ENCODE results near the gene PDIA3.
A peak's percentile ranks its signal among the peaks of the same experiment; 100 is the strongest.
"Not testable (repeated sequence)": the region's sequence is repeated elsewhere in the genome, so short reads cannot be mapped to it uniquely, and the experiment has no call there.

PDIA3 gene

DNA sequence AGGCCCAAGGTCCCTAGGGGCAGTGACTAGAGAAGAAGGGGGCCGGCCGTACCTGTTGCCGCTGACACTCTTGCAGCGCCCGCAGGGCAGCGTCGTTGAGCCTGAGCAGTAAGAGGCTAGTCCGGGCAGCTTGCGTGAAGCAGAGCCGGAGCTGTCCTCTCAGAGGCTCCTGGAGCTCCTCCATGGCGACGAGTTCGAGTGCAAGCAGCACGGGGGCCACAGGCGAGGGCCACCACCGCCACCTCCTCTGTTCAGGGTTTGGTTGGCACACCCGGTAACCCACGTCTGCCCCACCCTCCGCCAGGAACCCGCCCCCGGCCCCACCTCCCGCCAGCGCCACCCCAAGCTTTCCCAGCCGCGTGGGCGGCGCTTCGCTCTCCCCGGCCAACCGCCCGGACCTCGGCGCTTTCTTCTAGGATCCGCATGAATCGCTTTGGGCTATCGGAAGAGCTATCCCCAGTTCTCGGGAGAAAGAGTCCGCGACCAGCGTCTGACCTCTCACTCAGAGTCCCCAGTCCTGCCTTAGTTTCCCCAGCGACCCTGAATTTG lies 30.6 kb downstream of the PDIA3 start, which contains the start of gene ELL3:
Gene ELL3 (minus strand): TSS at position 249 of the 549 bp plus-strand sequence. CDS start 65 bp downstream, at position 184.
- DNase-seq (ENCODE audit: low read depth in 2 of 2), result peak; percentile 67 to 77

DNA sequence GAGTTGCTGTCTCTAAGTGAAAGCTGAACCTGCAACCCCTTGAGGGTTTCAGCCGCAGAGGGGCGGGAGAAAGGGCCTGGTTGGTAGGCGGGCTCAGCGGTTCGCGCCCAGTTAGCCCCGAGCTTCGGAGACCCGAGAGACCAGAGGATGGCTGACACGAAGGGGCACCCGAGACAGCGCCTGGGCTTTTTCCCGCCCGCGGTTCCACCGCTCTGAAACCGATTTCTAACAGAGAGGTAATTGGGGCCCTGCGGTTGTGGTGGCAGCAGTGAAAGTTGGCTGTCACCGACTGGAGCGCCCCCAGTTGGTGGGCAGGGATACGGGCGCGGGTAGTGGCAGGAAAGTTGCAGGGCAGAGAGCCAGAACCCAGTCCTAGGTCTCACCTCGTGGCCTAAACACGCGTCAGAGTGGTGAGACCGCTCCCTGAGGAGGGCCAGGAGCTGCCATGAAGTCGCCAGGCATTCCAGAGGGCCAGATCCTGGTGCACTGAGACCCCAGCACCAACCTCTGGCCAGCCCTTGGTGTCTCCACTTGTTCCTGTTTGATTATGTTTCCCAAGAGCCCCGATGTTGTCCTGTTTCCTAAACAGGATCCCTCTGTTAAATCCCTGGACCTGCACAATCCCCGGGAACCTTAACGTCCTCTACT lies 31.2 kb downstream of the PDIA3 start:
- DNase-seq (ENCODE audit: low read depth in 2 of 2), result peak; percentile 70 to 72

DNA sequence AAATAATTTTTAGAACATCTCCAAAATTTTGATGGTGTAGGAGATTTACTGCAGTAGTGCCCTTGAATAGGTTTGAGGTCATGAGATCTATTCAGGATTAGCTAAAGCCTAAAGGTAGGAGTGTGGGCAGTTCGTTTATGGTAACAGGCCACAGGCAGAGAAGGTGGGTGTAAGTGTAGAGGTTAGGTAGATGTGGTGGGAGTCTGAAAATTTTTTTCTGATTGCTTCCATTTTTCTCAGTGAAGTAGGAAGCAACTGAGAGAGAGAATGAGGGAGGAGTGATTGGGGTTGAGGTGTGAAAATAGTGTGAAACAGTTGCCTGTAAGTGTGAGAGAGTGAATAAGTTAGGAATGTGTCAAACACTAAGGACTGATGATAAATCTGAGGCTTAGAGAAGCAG lies 32.8 kb downstream of the PDIA3 start:
- DNase-seq (ENCODE audit: low read depth in 2 of 2), result no peak

DNA sequence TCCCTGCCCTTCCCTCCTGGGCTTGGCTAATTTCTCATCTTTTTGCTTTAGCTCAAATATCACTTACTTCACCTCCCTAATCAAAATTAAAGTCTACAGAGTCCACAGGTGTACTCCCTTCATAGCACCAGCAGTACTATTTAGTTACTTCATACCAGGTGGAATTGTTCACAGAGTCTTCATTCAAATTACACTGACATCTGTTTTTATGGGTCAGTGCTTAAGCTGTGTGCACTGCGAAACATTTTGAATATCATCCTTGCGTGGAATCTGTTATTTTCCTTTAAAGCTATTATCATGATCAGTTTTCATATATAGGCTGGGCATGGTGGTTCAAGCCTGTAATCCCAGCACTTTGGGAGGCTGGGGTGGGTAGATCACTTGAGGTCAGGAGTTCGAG lies 43.2 kb downstream of the PDIA3 start:
- DNase-seq (ENCODE audit: low read depth in 2 of 2), result no peak

DNA sequence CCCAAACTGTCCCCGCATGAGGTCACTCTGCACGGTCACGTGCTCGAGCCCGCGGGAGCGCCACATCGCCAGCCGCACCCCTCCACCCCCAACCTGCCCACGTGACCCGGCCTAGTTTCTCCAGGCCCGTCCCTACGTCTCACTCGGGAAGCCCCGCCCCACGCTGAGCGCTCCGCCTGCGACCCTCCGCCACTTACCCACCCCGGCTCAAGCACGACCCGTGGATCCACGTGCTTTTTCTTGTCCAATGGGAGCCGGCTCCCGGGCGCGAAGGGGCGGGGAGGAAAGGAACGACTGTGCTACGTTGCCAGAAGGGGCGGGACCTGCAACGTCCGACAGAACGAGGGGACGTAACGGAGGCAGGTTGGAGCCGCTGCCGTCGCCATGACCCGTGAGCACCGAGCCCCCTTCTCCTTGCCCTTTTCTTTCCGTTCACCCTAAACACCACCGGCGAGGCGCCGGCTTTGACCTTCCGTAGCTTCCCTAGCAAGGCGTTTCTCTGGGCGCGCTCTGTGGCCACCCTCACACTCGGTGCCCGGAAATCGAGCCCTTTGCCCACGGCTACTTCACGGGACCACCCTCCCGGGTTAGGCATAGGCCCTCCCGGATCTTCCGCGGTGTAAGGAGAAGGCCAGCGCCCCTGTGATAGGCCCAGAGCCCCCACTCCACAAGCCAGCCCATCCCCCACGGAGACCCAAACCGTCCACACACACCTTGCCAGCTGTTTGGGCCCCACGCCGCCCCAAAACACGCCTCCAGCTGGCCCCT lies 45.9 kb downstream of the PDIA3 start, which contains the start of gene SERF2:
Gene SERF2 (plus strand): TSS at position 328 of the 768 bp plus-strand sequence. CDS start 57 bp downstream, at position 385.
- peak; percentile 99 for DNase-seq (ENCODE audit: low read depth in 2 of 2)

DNA sequence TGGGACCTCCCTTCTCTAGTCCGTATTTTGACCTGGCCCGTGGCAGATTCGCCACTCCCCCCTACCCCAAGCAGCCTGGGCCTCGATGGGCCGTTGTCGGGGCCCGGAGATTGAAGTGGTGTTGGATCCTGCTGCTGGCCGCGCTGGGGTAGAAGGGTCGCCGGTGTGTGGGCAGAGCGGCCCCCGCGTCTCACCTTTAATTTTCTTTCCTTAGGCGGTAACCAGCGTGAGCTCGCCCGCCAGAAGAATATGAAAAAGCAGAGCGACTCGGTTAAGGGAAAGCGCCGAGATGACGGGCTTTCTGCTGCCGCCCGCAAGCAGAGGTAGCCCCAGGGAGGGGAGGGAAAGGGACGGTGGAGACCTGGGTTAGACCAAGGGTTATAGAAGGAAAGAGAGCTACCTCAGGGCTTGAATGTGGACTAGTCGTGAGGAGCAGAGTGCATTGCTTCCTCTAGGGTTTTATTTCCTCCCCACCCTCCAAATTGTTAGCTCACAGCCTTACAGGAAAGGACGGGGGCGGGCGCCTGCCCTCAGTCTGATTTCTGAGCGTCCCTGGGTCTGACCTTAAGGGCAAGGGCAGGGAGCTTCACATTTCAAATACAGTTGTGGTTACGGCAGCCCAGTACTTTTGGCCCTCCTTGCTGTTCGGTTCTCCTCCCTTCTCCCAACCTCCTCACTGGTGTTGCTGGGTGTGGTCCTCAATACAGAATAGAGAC lies 46.7 kb downstream of the PDIA3 start:
- peak in 1 of 2 donors; percentile 27 for DNase-seq (ENCODE audit: low read depth in 2 of 2)

DNA sequence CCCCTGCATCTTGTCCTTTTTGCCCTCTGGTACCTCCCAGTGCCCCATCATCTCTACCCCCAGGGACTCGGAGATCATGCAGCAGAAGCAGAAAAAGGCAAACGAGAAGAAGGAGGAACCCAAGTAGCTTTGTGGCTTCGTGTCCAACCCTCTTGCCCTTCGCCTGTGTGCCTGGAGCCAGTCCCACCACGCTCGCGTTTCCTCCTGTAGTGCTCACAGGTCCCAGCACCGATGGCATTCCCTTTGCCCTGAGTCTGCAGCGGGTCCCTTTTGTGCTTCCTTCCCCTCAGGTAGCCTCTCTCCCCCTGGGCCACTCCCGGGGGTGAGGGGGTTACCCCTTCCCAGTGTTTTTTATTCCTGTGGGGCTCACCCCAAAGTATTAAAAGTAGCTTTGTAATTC lies 47.4 kb downstream of the PDIA3 start:
- DNase-seq (ENCODE audit: low read depth in 2 of 2), result no peak

DNA sequence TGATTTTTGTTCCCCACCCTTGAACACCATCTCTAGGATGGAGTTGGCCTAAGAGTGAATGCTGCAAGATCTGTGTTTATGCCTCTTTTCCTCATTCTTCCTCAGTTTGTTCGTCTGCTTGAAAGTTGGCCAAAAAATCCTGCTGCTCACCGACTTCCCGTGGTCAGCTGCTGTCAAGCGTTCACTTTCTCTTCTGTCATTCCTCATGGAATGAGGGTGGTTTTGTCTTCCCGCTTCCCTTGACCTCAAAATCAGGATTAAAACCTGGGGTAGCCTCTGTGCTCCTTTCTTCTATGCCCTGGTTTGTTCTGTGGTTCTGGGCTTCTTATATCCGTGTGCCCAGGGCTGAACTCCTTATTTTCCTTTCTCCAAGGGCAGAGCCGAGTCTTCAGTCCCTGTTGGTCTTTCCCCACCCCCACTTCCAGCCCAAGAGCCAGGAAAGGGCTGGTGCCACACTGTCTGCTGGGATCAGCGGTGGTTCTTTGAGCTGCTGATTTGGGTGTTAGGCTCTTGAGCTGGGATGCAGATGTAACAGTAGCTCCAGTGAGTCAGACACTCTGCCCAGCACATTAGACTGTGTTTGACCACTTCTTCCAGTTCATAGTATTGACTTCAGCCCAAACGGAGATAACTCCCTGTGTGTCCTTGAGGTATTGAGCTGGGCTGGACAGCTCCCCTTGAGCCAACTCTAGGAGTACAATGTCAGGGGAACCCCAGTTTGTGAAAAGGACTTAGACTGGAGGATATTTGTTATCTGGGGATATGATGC lies 48.2 kb downstream of the PDIA3 start:
- no peak for DNase-seq (ENCODE audit: low read depth in 2 of 2)

DNA sequence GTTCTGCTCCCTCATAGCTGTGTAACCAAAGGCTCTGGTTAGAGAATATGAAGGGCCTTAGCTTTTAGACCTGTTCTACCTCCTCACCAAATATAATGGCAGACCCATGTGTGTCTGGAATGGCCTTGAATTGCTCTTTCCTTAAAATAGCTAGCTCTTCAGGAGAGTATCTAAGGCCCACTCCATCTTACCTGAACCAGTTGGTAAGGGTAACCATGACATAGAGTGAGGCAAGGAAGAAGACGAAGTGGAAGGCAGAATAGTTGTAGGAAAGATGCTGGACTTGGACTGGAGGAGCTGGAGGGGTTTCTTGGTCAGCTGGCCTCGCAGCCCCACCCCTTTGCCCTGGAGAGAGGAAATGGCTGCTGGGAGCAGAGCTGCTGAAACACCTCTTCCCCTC lies 49.0 kb downstream of the PDIA3 start:
- no peak for DNase-seq (ENCODE audit: low read depth in 2 of 2)

DNA sequence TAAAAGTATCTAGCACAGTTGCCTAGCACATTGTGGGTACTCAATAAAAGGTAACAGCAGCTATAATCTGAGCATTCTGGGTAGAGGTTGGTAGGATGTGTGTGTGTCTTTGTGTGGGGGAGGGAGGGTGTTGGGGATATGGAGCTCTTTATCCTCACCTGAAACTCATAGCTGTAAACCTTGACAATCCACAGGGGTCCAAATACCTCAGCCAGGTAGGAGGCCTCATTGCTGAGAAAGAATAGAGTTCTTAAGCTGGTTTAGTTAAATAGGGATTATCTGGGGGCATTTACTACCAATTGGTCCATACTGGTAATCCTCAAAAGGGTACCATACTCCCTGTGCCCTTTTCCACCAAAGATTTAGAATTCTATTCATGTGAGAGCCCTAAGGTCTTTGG lies 49.8 kb downstream of the PDIA3 start:
- no peak for DNase-seq (ENCODE audit: low read depth in 2 of 2)

DNA sequence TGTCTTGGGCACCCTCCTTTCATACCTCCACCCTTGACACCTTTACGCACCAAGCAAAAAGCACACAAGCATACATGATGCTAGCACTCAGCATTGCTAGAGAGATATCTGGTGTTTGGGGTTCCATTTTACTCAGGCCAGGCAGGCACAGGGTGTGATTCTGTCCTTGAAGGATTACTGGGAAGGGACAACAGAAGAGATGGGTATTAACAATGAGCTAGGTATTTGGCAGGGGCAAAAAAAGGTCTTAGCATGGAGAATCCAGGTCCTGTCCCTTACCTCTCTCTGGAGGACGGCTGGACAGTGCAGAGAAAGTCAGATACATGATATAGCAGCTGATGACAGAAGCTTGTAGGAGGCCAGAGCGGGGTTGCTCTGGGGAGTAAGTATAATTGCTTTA lies 50.3 kb downstream of the PDIA3 start:
- no peak for DNase-seq (ENCODE audit: low read depth in 2 of 2)

DNA sequence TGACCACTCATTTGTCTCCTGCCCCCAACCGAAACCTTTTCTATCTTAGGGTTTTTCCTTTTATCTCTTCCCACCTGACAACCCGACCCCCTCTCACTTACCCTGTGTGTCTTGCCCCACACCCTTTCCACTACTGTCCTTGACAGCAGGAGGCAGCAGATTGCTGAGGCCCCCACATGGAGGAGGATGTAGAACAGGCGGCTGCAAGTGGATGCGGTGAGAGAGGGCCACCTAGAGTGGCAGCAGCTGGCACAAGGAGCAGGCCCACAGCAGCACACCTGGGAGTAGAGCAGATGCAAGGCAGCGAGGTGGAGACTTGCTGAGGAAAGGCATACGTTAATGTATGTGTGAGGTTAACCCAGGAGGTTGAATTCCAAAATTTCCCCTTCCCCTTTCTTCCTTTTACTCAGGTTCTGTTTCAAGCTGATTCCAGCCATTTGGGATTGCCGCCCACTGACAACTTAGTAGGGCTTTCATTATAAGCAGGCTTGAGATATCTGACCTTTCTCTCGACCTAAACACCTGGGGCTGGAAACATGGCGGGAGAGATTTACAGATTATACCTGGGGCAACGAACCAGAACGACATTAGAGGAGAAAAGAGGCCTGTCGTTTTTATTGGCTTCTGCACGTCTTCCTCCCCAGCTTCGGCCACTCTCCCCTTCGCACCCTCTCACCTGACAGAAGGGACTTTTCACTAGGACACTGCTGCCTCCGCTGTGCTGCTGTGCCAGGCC lies 53.1 kb downstream of the PDIA3 start:
- no peak for DNase-seq (ENCODE audit: low read depth in 2 of 2)

DNA sequence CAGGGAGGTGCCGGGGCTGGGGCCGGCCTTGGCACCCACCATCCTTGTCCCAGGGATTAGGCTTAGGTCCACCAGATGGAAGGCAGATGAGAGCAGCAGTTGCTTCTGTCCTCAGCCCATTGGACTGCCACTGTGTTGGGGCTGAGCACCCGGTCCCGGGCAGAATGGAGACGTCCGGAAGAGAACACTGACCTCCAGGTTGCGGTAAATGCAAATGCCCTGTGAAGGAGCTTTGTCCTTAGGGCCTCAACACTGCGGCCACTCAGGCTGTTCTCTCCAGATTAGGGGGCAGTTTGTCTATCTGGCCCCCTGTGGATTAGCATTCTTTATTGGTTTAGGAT lies 53.7 kb downstream of the PDIA3 start, which contains the start of gene SERINC4:
Gene SERINC4 (minus strand): TSS at position 276 of the 341 bp plus-strand sequence. CDS start 234 bp downstream, at position 42.
- no peak for DNase-seq (ENCODE audit: low read depth in 2 of 2)

DNA sequence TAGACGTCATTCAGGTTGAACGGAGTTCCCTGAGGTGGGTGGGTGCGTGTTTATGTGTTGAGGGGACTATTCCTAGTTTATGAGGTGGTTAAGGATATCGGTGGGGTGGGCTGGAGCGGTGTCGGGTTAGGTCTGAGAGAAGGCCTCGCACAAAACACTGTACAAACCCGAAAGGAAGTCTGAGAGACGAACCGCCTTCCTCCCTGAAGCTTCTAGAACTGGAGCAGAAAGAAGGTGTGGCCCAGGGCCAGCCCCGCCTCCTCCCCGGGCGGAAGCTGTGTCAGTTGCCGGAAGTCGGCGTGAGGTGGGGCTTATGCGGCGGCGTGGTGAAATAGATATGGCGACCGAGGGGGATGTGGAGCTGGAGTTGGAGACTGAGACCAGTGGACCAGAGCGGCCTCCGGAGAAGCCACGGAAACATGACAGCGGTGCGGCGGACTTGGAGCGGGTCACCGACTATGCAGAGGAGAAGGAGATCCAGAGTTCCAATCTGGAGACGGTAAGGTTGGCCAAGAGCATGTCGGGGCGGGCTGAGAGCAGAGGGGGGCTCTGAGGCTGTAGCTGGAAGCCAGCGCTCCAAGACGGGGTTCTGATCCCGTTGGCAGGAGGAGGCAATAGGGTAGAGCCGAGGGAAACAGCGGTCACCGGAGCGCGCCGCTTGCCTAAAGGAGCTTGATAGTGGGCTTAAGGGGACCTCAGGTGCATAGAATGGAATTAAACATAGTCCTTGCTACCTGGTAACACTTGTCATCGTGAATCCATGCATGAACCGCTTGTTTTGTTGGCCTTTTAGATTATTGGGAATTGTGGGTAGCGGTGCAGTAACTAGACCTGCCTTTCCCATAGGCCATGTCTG lies 54.3 kb downstream of the PDIA3 start, which contains the start of gene HYPK:
Gene HYPK (plus strand): TSS at position 314 of the 856 bp plus-strand sequence. CDS start 24 bp downstream, at position 338.
- peak; percentile 85 to 86 for DNase-seq (ENCODE audit: low read depth in 2 of 2)

DNA sequence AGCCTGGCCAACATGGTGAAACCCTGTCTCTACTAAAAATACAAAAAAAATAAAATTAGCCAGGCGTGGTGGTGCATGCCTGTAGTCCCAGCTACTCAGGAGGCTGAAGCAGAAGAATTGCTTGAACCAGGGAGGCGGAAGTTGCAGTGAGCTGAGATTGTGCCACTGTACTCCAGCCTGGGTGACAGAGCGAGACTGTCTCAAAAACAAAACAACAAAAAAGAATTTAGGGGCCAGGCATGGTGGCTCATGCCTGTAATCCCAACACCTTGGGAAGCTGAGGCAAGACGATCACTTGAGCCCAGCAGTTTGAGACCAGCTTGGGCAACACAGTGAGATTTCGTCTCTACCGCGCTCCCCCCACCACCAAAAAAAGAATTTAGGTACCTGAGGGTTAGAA lies 56.4 kb downstream of the PDIA3 start:
- not testable (repeated sequence) for DNase-seq (ENCODE audit: low read depth in 2 of 2)

DNA sequence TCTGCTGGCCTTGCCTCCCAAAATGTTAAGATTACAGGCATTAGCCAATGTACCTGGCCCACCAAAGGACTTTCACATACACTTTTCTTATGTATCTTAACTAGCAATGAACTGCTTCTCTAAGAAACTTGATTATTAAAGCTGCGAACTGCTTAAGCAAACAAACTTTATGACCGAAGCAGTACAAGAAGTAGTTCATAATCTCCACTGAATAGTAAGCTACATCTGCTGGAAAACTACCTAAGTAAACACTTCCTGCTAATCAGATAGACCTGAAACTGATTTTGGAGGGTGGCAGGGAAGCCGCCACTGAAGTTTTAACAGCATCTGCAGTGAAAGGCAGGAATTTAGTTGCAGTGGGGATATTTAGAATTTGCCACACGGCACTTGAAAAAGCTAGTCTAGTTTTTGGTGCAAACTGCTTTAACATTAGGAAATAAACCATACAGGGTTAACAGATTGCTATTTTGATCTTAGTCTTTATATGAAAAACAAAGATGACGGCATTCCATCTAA lies 62.3 kb downstream of the PDIA3 start:
- DNase-seq (ENCODE audit: low read depth in 2 of 2), result no peak

DNA sequence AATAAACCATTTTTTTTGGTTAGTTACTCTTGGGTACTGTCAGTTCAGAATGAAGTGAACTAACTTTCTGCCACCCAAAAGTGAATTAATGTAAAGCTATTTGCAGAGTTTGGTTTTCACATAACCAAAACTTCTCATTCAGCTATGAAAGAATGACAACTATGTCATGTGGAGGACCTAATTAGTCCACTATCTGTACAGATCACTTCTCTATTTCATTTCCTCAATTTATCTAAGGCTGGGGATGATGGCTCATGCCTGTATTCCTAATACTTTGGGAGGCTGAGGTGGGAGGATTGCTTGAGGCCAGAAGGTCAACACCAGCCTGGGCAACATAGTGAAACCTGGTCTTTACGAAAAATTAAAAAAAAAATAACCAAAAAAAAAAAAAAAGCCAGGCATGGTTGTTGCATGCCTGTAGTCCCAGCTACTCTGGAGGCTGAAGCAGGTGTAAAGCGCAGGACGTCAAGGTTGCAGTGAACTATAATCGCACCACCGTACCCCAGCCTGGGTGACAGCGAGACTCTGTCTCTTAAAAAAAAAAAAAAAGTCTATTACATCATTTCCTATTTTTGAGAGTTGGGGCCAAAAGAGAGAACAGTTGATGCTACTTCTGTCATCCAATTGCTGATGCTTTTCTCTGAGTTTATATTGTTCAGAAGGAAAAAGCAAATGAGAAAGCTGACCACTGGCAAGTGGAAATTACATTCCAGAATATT lies 62.9 kb downstream of the PDIA3 start:
- no peak for DNase-seq (ENCODE audit: low read depth in 2 of 2)

DNA sequence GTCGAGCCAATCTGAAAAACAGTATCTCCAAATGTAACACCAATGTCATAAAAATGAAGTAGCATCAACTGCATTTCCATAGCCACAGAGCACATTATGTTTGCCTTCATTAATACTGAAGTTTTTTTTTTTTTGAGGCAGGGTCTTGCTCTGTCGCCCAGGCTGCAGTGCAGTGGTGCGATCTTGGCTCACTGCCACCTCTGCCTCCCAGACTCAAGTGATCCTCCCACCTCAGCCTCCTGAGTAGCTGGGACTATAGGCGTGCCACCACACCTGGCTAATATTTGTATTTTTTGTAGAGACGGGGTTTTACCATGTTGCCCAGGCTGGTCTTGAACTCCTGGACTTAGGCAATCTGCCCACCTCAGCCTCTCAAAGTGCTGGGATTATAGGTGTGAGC lies 68.8 kb downstream of the PDIA3 start:
- DNase-seq (ENCODE audit: low read depth in 2 of 2), result not testable (repeated sequence)

DNA sequence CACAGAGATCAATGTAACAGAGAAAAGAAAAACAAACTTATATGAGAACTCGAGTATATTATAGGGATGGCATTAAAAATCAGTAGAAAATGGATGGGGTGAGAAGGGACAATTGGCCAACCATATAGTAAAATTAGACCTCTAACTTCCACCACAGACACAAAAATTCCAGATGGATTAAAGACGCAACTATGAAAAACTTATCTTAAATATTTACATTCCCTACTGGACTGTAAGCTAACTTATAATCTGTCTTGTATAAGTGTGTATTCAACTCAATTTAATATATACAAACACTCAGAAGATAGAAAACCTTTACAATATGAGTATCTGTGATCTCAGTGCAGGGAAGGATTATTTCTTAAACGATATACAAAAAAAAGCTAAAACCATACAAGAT lies 75.3 kb downstream of the PDIA3 start:
- DNase-seq (ENCODE audit: low read depth in 2 of 2), result no peak
